GM21367 (cell line): ENCODE results near the gene IFIH1.

ENCODE experiments used
- ATAC-seq: cut with Tn5 transposase; IDR thresholded peaks from one replicate; pipeline ENCODE4 v1.9.1; 2021; ENCODE audit not compliant: unreplicated experiment

Gene IFIH1

GRCh38 chr2:162312853-162313252, 5.6 kb downstream of the IFIH1 start:
- ATAC-seq, result no peak

DNA sequence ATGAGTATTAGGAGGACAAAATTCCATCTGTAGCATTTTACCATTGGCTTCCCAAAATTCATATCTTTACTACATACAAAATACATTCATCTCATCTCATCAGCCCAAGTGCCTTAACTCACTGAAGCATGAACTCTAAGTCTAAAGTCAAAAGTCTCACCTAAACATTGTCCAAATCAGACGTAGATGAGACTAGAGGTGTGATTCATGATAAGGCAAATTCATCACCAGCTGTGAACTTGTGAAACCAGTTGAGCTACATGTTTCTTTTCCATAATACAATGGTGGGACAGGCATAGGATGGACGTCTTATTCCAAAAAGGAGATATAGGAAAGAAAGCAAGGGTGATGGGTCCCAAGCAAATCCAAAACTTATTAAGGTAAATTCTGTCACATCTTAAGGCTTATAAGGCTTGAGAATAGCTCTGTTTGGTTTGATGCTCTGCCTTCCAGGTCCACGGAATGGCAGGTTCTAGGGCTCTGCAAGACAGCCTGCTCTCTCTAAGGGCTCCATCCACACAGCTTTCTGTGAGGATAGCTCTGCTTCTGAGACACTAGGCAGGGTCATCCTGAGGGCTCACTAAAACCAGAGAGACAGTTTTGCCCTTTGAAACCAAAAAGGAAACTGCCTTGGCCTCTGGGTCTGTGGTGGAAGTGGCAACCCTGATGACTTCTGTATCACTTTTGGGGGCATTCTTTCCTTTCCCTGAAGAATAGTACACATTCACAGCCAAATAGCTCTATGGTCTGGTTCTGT, 9.6 kb downstream of the IFIH1 start:
- ATAC-seq, result peak; percentile 65

GRCh38 chr2:162305901-162306300, 12.6 kb downstream of the IFIH1 start:
- ATAC-seq, result no peak

- no peak for ATAC-seq
These were observed 16.6 kb downstream of the IFIH1 start for GRCh38 chr2:162301877-162302276.

- peak; percentile 58 for ATAC-seq
These were observed 17.2 kb downstream of the IFIH1 start for GRCh38 chr2:162301151-162301804.

DNA sequence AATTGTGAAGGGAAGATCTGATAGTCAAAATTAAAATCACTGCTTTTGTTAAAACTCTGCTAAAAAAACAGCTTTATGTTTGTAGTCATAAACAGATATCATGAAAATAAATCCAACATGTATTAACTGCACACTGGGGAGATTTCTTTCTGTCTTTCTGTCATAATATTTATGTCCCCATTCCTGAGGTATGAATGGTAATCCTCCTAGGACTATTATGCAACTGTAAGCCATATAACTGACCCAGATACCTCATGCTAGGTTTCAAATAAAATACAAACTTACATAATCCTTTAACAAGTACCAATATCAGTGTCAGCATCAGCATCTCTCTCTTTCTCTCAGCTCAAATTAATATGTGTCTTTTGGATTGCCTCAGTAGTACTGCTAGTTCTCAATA, 18.2 kb downstream of the IFIH1 start:
- no peak for ATAC-seq

- no peak for ATAC-seq
These were observed 19.7 kb downstream of the IFIH1 start for GRCh38 chr2:162298669-162299335.

- peak; percentile 47 for ATAC-seq
These were observed 20.4 kb downstream of the IFIH1 start for GRCh38 chr2:162297925-162298552.

- ATAC-seq, result no peak
These were observed 23.5 kb downstream of the IFIH1 start for GRCh38 chr2:162295009-162295408.

- no peak for ATAC-seq
These were observed 25.2 kb downstream of the IFIH1 start for GRCh38 chr2:162293122-162293786.

- no peak for ATAC-seq
These were observed 26.7 kb downstream of the IFIH1 start for GRCh38 chr2:162291748-162292147.

- ATAC-seq, result no peak
These were observed 35.6 kb downstream of the IFIH1 start for GRCh38 chr2:162282765-162283425.

DNA sequence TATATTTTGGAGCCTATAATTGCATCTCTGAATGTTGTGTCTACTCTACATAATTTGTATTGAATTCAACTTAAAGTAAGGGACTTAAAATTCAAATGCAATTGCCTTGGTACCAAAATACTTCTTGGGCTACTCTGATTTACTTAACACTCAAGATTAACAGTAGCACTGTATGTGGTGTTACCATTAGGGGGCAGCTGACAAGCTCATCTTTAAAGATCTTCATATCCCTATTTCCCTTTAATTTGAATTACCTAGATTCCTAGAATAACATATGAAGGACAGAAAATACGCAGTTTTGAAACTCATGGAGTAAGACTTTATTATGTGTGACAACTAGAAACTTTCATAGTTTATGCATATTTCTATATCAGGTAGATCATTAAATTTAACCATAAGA, 37.8 kb downstream of the IFIH1 start:
- ATAC-seq, result no peak

- ATAC-seq, result no peak
These were observed 41.1 kb downstream of the IFIH1 start for GRCh38 chr2:162277381-162277780.

DNA sequence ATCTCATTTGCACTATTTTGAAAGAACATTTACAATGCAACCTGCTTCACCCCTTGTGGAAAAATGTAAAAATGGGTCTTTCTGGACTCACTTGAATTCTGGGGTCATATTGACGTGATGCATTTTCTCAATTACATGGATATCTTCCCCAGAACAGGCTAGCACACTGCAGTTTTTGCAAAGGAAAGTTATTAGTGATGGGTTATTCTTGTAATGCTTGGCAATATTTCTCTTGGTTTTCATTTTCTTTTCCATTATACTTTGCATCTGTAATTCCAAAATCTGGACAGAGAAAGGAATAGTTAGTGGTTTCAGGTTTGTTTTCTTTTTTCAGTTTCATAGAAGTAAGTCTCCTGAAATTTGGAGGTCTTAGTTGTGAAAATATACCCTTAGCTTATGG, 50.5 kb downstream of the IFIH1 start:
- ATAC-seq, result no peak

GRCh38 chr2:162267496-162267895, 51.0 kb downstream of the IFIH1 start:
- ATAC-seq, result no peak

DNA sequence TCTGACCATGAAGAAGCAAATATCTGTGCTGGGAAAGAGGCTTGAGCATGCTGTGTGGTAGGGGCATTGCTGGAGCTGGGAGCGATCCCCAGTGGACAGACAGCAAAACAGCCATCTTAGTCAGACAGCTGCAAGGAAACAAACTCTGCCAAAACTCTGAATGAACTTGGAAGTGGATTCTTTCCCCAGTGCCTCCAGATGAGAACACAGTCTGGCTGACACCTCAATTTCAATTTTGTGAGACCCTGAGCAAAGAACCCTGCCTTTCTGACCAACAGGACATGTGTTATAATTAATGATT, 52.1 kb downstream of the IFIH1 start:
- no peak for ATAC-seq

GRCh38 chr2:162265666-162266459, 52.6 kb downstream of the IFIH1 start:
- ATAC-seq, result no peak

- ATAC-seq, result peak; percentile 39
These were observed 57.2 kb downstream of the IFIH1 start for GRCh38 chr2:162261032-162261945.
